Keratinocyte (primary cell): Measurements from ENCODE around the gene NUTM2A. TPM values are rescaled to one million over a fixed set of nuclear protein-coding genes. Genes with fewer than 3 reads are reported as not detected.
"Not testable (repeated sequence)": the region's sequence is repeated elsewhere in the genome, so short reads cannot be mapped to it uniquely, and the experiment has no call there.

Source experiments
- DNase-seq: peaks from one replicate; pipeline ENCODE4 v3.0.0-alpha.2; 2011; ENCODE audit warnings: low read depth, missing footprints, low spot score
- FAIRE-seq: peaks from 2 replicates; lab custom pipeline; 2011; peaks lifted over from hg19 to GRCh38; lab: Jason Lieb, UNC
- H2AFZ ChIP-seq: 2 replicates; pipeline ENCODE4 v1.6.0; 2012; ENCODE audit warnings: low read length, control low read depth, inconsistent platforms; ENCODE audit not compliant: control insufficient read depth
- H3K27ac ChIP-seq: 2 replicates; pipeline ENCODE4 v1.5.1; 2011; ENCODE audit warnings: low read length; ENCODE audit not compliant: control insufficient read depth, insufficient read depth
- H3K27me3 ChIP-seq: 3 replicates; pipeline ENCODE4 v1.6.0; 2011; ENCODE audit warnings: low read length; ENCODE audit not compliant: control insufficient read depth, insufficient read depth; ENCODE audit errors: extremely low read depth
- H3K36me3 ChIP-seq, 2 experiments: 2 replicates in 1 of 2; 3 replicates in 1 of 2; pipeline ENCODE4 v1.5.1; 2011; ENCODE audit warnings: low read length in 2 of 2, mild to moderate bottlenecking in 1 of 2; ENCODE audit not compliant: control insufficient read depth in 2 of 2, insufficient read depth in 2 of 2; ENCODE audit errors: extremely low read depth in 1 of 2
- H3K4me1 ChIP-seq: 3 replicates; pipeline ENCODE4 v1.5.1; 2011; ENCODE audit warnings: low read length; ENCODE audit not compliant: control insufficient read depth, insufficient read depth; ENCODE audit errors: extremely low read depth
- H3K4me2 ChIP-seq: 3 replicates; pipeline ENCODE4 v1.6.0; 2011; ENCODE audit warnings: low read depth, low read length; ENCODE audit not compliant: control insufficient read depth, insufficient read depth; ENCODE audit errors: extremely low read depth
- H3K4me3 ChIP-seq, 3 experiments: fragments of 200-600 bp in 1 of 3; sonication (generic) in 1 of 3; 2 replicates in 2 of 3; 3 replicates in 1 of 3; pipeline ENCODE4 v1.5.1; 2011 to 2016; ENCODE audit warnings: low read length in 3 of 3, mild to moderate bottlenecking in 3 of 3, control low read depth in 2 of 3, inconsistent platforms in 1 of 3, low read depth in 1 of 3, mixed read lengths in 1 of 3, mixed run types in 1 of 3, moderate library complexity in 1 of 3; ENCODE audit not compliant: control insufficient read depth in 2 of 3, insufficient read depth in 2 of 3; ENCODE audit errors: extremely low read depth in 1 of 3
- H3K79me2 ChIP-seq: 2 replicates; pipeline ENCODE4 v1.6.0; 2012; ENCODE audit warnings: low read length; ENCODE audit not compliant: control insufficient read depth, insufficient read depth
- H3K9ac ChIP-seq: 3 replicates; pipeline ENCODE4 v1.6.0; 2011; ENCODE audit warnings: low read length; ENCODE audit not compliant: control insufficient read depth, insufficient read depth; ENCODE audit errors: extremely low read depth
- H3K9me1 ChIP-seq: 3 replicates; pipeline ENCODE4 v1.6.0; 2011; ENCODE audit warnings: low read length; ENCODE audit not compliant: control insufficient read depth, insufficient read depth; ENCODE audit errors: extremely low read depth
- H3K9me3 ChIP-seq: 2 replicates; pipeline ENCODE4 v1.5.1; 2012; ENCODE audit warnings: low read depth, low read length; ENCODE audit not compliant: control insufficient read depth
- H4K20me1 ChIP-seq: 3 replicates; pipeline ENCODE4 v1.6.0; 2011; ENCODE audit warnings: low read length; ENCODE audit not compliant: control insufficient read depth, insufficient read depth; ENCODE audit errors: extremely low read depth
- dilution Hi-C: fragments of 300-500 bp; cut with MboI; formaldehyde crosslinking; loops from one replicate; pipeline ENCODE4 v1.7.0; 2020; ENCODE audit warnings: low sequenced_read_pairs; ENCODE audit not compliant: extremely low pct_ligation_motif_present
- polyA plus RNA-seq, 5 experiments: library from polyadenylated mRNA; depleted of rRNA in 3 of 5; stranded (reverse) in 3 of 5; stranded (forward) in 1 of 5; unstranded in 1 of 5; fragments of >200 nt; gene quantifications; 1 replicate in 1 of 5; 2 replicates in 3 of 5; 3 replicates in 1 of 5; pipeline versions ENCODE4 v1.2.1 to v1.2.3, GENCODE V29; 2011 to 2012; ENCODE audit warnings: missing spikeins in 2 of 5, low read depth in 1 of 5, low replicate concordance in 1 of 5

The NUTM2A gene
- polyA plus RNA-seq, 1 donor (not counting 4 experiments of a cell fraction or from before 2014, with no cell fraction given): 0.13 TPM

DNA sequence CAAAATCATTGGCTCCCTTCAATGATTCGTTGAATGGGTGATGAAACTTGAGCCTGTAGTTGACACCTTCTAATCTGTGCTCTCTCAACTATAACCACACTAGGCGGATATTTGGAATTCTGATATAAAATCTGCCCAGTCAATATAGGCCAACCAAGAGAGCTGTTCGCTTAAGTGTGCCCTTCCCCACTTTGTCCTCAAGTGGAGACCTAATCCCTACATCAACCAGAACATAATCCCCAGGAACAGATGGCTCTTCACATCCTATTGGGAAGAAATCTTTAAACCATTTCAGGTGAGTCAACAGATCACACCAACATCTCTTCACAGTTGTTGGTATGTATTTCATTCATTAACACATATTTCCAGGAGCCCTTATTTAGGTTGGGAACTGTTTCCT is 33.4 kb upstream of the NUTM2A start:
- H4K20me1 ChIP-seq, FAIRE-seq, H2AFZ ChIP-seq, H3K4me2 ChIP-seq, H3K79me2 ChIP-seq, H3K9me1 ChIP-seq, H3K9me3 ChIP-seq, H3K27ac ChIP-seq, DNase-seq, H3K27me3 ChIP-seq, H3K9ac ChIP-seq, H3K4me1 ChIP-seq, H3K36me3 ChIP-seq, H3K4me3 ChIP-seq, dilution Hi-C loops: not testable (repeated sequence)

DNA sequence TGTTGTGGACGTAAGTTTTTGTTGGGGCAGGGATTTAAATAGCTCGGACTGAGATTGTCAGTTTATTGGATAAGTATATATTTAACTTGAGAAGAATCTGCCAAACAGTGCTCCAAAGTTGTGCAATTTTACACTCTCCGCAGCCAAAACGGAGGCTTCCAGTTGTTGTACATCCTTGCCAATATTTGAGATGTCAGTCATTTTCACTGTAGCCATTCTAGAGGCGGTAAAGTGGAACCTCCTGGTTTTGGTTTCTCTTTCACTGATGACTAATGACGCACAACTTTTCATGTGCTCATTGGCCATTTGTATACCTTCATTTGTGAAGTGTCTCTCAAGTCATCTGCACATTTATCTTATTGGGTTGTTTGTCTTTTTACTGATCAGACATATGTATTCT is 24.3 kb upstream of the NUTM2A start:
- H4K20me1 ChIP-seq, H3K27me3 ChIP-seq, H3K9me1 ChIP-seq, H3K9me3 ChIP-seq, H3K4me1 ChIP-seq, H3K79me2 ChIP-seq, H3K9ac ChIP-seq, dilution Hi-C loops, DNase-seq, H3K36me3 ChIP-seq: not testable (repeated sequence)
- peak overlapping the region; percentile 56 for H2AFZ ChIP-seq
- H3K4me3 ChIP-seq: peak overlapping the region in 2 of 3 experiments; percentile 51 to 54
- peak overlapping the region; percentile 75 for H3K4me2 ChIP-seq
- peak; percentile 87 for FAIRE-seq
- H3K27ac ChIP-seq: peak overlapping the region; percentile 40

DNA sequence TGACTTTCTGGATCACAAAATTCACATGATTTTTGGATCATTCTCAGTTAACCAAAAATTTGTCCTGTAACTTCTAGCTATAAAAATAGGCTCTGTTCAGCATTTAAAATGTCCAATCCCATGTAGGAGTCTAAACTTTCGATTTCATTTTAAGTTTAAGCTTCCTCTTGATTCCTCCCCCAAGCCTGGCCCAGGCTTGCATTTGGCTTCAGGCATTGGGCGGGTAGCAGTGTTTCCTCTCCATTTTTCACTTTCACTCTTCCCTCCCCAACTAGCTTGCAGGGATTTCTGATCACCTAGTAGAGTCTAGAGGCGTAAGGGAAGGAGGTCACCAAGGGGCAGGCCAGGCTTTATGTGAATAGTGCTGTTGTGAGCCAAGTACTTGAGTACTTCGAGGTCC is 20.4 kb upstream of the NUTM2A start:
- H2AFZ ChIP-seq, H3K9me1 ChIP-seq, H3K27me3 ChIP-seq, H3K9me3 ChIP-seq, H3K36me3 ChIP-seq, DNase-seq, H3K27ac ChIP-seq, dilution Hi-C loops, H3K4me3 ChIP-seq, H3K79me2 ChIP-seq, H3K9ac ChIP-seq, H3K4me1 ChIP-seq, H4K20me1 ChIP-seq: not testable (repeated sequence)
- H3K4me2 ChIP-seq: peak overlapping the region; percentile 41
- FAIRE-seq: peak; percentile 86

DNA sequence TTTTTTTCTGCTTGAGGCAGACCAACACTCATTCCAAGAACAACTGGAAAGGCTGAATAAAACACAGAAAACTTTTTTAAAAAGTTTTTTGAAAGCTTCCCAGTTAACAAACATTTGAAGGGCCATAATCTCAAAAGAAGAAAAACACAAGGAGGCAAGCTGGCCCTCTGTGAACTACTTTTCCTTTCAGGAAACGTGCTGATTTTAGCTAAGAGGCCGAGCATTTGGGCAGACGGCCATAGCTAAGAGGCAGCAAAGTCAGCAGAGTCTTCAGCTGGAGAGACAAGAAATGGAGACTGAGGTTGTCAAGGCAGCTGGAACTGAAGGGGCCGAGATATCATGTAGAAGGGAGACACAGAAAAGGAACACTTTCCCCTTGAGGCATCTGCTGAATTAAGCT is 18.3 kb upstream of the NUTM2A start:
- not testable (repeated sequence) for H3K9me3 ChIP-seq, H3K27me3 ChIP-seq, FAIRE-seq

DNA sequence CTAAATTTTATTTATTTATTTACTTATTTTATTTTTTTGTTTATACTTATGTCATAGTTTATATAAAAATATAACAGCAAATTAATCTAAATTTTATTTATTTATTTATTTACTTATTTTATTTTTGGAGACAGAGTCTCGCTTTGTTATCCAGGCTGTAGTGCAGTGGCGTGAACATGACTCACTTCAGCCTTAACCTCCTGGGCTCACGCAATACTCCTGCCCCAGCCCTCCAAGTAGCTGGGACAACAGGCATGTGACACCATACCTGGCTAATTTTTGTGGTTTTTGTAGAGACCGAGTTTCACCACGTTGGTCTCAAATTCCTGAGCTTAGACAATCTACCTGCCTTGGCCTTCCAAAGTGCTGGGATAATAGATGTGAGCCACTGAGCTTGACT is 14.9 kb upstream of the NUTM2A start:
- H3K4me1 ChIP-seq, H3K27ac ChIP-seq, dilution Hi-C loops, DNase-seq, H3K36me3 ChIP-seq, H3K27me3 ChIP-seq, H3K9ac ChIP-seq, H3K9me3 ChIP-seq, H3K4me2 ChIP-seq, H3K9me1 ChIP-seq, FAIRE-seq, H3K79me2 ChIP-seq, H3K4me3 ChIP-seq, H2AFZ ChIP-seq, H4K20me1 ChIP-seq: not testable (repeated sequence)

More for the DNA sequence above, 18.3 kb upstream of the NUTM2A start:
- DNase-seq, H3K9ac ChIP-seq, H3K4me2 ChIP-seq, H3K9me1 ChIP-seq, H3K79me2 ChIP-seq, H4K20me1 ChIP-seq, H2AFZ ChIP-seq, H3K36me3 ChIP-seq, H3K4me1 ChIP-seq, H3K4me3 ChIP-seq, H3K27ac ChIP-seq, dilution Hi-C loops: not testable (repeated sequence)
